HL-60/S4 (cell line): ENCODE results near the gene LSM4.

Source experiments
- in situ Hi-C: fragments of 300-500 bp; cut with MboI; formaldehyde crosslinking; loops from 2 replicates; pipeline ENCODE4 v1.14.3; 2022; ENCODE audit warnings: low sequenced_read_pairs

Gene LSM4

DNA sequence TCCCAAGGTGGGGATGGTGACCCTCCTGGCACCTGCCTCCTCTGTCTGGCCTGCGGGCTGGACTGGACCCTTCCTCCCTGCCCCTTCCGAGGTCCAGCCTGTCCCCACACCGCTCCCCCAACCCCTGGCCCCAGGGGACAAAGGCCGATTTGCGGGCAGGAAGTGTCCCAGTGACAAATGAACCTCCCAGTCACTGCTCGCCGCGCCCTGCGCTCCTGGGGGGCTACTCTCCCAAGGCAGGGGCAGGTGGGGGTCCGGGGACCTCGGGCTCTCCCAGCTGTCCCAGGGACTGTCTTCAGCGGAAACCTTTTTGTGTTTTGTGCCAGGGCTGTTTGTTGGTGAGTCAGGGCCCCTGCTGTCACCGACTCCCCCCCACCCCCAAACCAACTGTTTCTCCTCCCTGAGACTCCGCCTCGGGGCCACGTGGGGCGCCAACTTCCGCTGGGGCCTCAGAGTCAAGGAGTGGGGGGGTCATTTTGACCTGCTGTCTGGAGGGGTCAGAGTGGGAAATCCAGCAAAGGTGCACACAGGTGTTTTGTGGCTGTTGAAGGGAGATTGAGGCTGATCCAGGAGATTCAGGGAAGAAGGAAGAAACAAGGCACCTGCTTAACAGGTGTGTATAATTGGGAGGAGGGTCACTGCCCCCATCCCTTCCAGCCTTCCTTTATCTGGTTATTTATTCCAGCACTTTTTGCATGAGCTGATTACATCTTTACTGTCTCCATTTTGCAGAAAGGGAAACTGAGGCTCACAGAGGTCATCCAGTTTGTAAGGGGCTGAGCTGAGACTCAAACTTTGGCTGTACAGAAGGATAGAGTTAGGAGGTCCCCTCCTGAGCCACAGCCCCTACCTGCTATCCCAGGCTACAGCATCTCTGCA, 18.4 kb upstream of the LSM4 start:
- in situ Hi-C loops, result no loop called here

DNA sequence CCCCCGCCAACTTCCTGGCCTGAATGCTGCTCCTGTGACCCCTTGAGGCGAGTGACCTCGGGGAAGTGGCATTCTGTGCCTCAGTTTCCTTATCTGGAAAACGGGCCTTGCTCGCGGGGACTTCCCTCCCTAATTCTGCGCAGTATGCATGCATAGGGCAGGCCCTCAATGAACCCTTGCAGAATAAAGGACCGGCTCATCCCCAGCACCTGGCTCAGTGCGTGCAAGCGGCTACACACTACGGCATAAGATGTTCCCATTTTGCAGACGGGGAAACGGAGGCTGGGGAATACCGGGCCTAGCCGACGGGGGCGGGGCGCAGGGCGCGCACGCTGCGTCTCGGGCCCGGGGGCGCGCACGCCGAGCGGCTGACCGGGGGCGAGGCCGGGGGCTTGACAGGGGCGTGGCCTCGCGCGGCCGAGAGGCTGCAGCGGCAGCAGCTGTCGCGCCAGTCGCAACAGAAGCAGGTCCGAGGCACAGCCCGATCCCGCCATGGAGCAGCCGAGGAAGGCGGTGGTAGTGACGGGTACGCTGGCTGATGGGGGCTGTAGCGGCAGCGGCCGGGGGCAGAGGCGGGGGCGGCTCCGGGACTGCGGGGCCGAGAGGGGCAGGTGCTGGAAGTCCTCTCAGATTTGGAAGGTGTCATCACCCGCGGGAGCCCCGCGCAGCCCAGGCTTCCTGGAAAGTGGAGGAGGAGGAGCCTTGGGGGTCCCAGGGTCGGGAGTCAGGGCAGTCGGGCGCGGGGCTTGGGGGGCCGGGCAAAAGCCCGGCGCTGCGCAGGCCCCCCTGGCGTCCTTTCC, 17.5 kb upstream of the LSM4 start, which contains the start of gene PGPEP1:
Gene PGPEP1, plus strand, starts transcription at position 409 of the 800 bp plus-strand sequence. Its CDS starts 84 bp downstream, at position 493.
- in situ Hi-C loops, result no loop called here

DNA sequence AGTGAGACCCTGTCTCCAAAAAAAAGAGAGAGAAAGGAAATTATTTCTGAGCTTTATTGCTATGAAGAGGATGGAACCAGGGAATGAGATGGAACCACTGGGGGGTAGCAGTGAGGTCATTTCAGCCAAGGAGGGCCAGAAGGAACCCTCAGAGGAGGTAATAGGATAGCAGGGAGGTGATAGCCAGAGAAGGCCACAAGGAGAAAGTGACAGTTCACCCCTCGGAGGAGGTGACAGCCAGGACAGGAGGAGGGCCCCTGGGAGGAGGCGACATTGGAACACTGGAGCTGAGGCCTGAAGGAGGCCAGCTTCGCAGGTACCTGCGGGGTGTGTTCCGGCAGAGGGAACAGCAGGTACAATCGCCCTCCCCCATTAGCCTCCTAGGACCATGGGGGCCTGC, 16.8 kb upstream of the LSM4 start:
- in situ Hi-C loops, result no loop called here

DNA sequence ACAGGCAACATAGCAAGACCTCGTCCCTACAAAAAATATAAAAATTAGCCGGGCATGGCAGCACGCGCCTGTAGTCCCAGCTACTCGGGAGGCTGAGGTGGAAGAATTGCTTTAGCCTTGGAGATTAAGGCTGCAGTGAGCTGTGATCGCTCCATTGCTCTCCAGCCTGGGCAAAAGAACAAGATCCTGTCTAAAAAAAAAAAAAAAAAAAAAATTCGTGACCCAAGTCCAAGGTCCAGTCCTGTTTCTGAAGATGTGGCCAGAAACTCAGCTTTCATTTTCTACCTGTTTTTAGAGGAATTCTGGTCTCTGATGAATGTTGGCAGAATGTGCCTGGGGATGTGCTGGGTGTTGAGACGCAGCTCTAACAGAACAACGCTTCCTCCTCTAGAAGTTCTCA, 15.7 kb upstream of the LSM4 start:
- in situ Hi-C loops, result no loop called here

DNA sequence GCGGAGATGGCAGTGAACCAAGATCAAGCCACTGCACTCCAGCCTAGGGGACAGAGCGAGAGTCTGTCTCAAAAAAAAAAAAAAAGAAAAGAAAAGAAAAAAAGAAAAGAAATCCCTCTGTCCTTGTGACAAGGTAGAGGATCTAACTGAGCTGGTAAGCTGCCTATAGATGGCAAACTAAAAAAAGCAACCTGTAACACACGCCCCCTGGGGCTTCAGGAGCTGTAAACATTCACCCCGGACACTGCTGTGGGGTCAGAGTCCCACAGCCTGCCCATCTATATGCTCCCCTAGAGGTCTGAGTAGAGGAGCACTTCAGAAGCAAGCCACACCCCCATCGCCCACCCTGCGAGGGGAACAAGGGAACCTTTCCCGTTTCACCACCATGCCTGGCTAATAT, 13.2 kb upstream of the LSM4 start:
- in situ Hi-C loops, result no loop called here

DNA sequence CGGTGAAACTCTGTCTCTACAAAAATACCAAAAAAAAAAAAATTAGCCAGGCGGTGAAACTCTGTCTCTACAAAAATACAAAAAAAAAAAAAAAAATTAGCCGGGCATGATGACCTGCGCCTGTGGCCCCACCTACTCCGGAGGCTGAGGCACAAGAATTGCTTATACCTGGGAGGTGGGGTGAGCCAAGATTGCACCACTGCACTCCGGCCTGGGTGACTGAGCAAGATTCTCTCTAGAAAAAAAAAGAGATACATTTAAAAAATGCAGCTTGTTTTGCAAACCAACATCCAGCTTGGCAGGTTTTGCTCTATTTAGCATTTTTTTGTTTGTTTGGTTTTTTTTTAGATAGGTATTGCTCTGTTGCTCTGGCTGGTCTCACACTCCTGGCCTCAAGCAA, 10.8 kb upstream of the LSM4 start:
- in situ Hi-C loops, result no loop called here

DNA sequence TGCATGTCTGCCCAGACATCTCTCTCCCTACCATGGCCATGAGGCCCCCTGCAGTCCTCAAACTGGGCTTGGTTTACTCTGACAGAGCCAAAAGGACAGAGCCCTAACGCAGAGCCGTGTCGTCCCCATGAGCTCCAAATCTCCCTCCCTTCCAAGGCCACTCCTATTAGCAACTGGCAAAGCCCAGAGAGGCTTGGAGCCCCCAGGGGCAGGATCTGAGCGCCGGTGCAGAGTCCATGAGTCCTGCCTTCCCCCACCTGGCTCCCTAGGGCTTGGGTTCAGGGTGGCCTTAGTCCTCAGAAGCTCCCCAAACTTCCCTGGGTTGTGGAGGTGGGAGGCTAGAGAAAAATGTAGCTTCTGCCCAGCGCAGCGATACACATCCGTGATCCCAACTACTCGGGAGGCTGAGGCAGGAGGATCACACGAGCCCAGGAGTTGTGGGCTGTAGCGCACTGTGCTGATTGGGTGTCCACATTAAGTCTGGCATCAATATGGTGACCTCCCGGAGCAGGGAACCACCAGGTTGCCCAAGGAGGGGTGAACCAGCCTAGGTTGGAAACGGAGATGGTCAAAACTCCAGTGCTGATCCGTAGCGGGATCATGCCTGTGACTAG, 10.1 kb upstream of the LSM4 start:
- in situ Hi-C loops, result no loop called here

DNA sequence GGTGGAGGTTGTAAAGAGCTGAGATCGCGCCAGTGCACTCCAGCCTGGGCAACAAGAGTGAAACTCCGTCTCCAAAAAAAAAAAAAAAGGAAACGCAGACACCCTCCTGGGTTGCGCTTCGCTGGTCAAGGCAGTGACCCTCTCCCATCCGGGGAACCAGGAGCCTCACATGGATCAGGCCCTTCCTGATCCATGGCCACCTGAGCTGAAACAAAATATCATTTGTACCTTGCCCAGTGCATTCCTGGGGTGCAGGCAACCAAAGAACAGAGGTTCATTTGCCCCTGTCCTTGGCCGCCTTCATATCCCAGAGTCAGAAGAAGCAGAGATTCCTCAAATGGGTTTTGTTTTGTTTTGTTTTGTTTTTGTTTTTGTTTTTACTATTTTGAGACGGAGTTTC, 8.0 kb upstream of the LSM4 start:
- in situ Hi-C loops, result no loop called here

DNA sequence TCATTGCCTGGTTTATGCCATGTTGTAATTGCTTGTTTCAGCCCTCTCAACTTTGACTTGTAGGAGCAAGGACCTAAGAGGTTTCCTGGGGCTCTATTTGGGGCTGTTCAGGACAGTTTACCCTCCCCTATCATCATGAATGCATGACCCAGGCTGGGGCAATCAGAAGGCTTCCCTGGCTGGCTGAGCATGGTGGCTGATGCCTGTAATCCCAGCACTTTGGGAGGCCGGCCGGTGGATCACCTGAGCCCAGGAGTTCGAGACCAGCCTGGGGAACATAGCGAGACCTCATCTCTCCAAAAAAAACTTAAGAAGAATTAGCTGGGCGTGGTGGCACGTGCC, 6.1 kb upstream of the LSM4 start:
- in situ Hi-C loops, result loop anchor here (5.0 kb wide), 1 partner anchor 127 kb away; the partner anchor contains the start of gene RAB3A

DNA sequence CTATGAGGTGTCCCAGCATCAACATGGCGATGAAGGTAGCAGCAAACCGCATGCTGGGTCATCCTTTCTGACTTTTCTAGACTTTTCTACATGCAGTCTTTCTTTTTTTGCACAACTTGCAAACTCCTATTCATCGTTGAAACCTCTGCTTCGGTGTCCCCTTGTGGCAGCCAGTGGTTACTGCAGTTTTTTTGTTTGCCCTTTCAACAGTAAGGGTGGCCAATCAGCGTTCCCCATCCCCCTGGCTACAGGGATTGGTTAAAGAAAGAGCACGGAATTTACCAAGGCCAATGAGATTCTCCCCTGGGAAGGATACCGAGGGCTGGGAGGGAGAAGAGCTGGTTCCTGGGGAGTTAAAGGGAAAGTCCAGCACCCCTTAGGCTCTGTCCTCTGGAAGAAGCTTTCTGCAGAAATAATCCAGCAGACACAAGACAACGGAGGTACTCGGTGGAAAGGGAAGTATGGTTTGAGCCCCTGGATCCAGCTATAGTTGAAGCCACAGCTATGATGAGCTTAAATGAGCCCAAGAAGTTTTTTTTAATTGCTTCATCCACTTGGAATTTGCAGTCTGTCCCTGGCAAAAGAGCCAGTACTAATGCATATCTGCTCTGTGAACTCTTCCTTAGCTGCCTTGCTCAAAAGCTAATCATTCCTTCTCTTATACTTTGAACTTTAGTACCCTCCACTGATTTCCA, 5.6 kb upstream of the LSM4 start:
- in situ Hi-C loops, result loop anchor here (5.0 kb wide), 1 partner anchor 126 kb away; the partner anchor contains the start of gene RAB3A

DNA sequence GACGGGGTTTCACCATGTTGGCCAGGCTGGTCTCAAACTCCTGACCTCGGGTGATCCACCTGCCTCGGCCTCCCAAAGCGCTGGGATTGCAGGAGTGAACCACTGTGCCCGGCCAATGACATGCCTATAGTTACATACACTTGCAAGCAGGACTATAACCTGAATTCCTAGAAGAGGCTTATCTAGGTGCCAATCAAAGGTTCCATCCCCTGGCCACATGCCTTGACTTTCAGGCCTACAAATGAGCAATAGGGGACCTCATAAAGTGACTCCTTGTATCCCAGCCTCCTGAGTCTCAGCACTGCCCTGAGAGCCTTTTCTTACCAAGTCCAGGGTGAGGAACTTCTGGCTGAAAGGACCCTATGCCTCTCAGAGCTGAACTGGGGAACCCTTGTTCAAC, 3.9 kb upstream of the LSM4 start:
- in situ Hi-C loops, result loop anchor here (5.0 kb wide), 1 partner anchor 124 kb away; the partner anchor contains the start of gene RAB3A

DNA sequence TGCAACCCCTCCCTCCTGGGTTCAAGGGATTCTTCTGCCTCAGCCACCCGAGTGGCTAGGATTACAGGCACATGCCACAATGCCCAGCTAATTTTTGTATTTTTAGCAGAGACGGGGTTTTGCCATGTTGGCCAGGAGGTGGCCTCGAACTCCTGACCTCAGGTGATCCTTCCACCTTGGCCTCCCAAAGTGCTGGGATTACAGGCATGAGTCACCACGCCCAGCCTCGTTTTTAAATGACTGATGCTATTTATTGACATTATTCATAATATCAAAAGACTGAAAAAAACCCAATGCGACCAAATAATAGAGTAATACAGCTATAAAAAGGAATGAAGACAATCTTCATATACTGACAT, 1.5 kb upstream of the LSM4 start:
- in situ Hi-C loops, result loop anchor here (5.0 kb wide), 1 partner anchor 47 kb away; no protein-coding TSS in a partner anchor

DNA sequence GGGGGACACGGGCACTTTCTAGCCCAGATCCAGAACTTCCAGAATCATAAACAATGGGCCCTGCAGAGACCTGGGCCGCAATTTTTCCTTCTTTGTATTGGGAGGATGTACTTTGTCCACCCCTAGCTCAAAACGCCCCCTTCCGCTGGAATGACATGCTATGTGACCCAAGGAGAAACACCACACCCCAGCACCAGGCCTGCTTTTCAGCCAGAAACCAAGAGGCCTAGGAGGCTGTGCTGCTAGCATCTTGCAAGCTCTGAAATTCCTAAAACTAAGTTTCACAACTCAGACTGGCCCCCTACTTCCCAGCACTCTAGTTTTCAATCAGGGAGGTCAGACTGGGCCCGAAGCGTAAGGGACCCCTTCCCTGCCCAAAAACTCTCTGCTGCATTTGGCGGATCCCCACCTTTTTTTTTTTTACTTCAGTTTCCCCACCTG, 538 bp downstream of the LSM4 start:
- in situ Hi-C loops, result loop anchor here (5.0 kb wide), 1 partner anchor 45 kb away; no protein-coding TSS in a partner anchor

DNA sequence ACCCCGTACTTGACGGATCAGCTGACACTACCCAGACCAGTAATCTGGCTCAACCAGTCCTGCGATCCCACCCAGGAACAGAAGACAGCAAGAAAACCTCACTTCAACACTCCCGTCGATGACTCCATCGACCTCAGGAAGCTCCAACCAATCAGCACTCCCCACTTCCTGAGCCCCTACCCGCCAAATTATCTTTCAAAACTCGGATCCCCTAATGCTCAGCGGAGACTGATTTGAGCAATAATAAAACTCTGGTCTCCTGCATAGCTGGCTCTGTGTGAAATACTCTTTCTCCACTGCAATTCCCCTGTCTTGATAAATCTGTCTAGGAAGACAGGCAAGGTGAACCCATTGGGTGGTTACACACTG, 1.2 kb downstream of the LSM4 start:
- in situ Hi-C loops, result loop anchor here (5.0 kb wide), 1 partner anchor 44 kb away; no protein-coding TSS in a partner anchor

DNA sequence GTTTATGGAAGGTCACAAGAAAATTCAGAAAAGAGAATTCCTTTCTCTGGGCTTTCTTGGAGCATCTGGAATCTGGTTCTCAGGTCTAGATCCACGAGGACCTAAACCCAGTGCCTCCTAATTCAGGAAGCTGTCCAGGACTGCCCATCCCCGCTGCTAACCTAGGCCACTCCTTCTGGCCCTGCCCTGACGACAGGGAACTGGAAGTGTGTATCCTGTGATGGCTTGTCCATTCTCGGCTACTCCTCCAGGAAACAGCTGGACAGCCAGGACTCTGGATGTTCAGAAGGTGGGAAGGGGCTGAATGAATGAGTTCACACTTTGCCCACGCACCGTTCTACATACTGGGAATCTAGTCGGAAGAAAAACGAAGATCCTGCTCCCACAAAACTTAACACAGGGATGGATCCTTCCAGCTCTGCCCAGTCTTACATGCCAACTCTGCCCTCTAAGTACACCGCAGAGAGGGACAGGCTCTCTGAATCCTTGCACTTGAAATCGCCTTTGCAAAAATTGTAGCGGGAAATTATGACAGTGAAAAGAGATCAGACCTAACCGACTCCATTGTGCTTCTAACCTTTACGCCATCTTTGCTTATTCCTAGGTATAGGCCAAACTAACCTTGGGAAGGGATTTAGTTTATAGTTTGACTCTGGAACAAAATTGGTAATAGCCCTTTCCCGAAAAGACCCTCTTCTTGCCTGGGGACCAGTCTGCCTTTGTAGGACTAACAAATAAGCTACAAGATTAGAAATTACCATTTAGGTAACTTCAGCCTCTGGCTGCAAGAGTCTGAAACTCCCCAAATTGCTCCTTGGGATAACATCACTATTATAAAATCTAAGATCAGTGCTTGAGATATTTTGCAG, 1.8 kb downstream of the LSM4 start:
- in situ Hi-C loops, result loop anchor here (5.0 kb wide), 1 partner anchor 44 kb away; no protein-coding TSS in a partner anchor

DNA sequence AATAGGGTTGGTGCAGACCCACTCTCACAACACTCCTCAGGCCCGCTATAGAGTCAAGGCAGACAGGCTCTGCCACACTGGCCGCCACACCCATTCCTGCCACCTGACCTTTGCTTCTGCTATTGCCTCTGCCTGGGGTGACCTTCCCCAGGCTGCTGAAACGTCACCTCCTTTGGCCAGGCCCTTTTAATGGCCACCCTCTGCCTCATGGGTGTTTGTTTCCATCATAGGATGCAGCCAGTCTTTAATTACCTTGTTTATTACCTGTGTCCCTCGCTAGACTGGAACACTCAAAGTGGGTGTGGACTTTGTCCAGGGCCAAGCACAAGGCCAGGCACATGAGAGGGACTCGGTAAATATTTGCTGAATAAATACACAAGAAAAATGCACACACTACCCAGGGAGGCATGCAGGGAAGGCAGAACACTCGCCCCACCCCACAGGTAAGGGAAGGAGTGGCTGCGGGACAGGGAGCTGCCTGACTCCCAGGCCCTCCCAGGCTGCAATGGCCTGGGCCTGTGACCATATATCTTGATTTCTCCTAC, 3.2 kb downstream of the LSM4 start:
- in situ Hi-C loops, result loop anchor here (5.0 kb wide), 1 partner anchor 42 kb away; no protein-coding TSS in a partner anchor

DNA sequence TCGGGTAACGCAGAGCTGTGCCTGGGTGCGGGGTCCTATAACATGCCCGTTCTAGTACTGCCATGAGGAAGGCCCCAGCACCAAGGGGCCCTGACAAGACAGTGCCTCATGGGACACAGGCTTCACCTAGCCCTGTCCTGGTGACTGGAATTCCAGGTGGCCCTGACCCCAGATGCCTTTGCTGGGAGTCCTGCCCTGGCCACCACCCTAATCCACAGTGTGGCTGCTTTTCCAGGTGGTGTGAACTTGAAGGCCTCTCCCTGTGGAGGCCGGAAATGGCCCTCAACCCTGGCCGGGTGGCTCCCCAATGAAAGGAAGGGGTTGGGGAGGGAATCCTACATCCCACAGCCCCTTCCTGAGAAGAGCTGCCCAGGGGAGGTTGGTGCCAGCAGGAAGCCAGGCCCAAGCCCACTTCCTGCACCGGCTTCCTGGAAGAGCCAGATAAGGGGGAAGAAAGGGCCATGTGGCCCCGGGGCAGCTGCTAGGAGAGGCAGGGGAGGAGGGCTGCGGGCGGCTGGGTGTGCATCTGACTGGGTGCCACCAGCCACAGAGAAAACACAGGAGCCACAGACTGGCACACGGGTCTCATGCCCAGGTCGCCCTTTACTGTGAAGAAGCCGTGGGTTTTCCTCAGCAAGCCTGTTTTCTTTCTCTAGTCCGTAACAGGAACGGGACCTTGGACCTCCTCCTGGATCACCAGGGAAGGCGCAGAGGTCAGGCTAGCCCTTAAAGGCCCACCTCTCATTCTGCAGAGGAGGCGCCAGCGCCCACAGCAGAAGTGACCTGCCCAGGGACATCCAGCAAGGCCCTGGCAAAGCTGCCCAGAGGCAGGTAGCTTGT, 4.7 kb downstream of the LSM4 start:
- in situ Hi-C loops, result no loop called here

DNA sequence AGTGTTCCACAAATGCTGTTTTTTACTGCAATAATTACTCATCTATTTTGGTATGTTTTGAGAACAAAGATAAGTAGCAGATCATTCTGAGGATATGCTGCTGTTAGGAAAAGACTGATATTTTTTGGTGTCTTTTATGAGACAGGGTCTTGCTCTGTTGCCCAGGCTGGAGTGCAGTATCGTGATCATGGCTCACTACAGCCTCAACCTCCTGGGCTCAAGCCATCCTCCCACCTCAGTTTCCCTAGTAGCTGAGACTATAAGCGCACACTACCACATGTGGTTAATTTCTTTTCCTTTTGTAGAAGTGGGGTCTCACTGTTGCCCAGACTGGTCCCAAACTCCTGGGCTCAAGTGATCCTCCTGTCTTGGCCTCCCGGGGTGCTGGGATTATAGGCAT, 9.5 kb downstream of the LSM4 start:
- in situ Hi-C loops, result no loop called here
